HCT116 (cell line): ENCODE data around the gene ATP6V1G1.

Experiments used
- CTCF ChIP-seq, 3 experiments: fragments of 200-600 bp in 1 of 3; sonication (generic) in 1 of 3; IDR thresholded peaks in 2 of 3; conservative IDR thresholded peaks in 1 of 3; 2 replicates each; pipeline ENCODE4 v1.5.1; 2012 to 2017; ENCODE audit warnings: low read depth in 2 of 3, low read length in 2 of 3, antibody characterized with exemption in 1 of 3, borderline replicate concordance in 1 of 3, control low read depth in 1 of 3, mild to moderate bottlenecking in 1 of 3, mixed read lengths in 1 of 3, mixed run types in 1 of 3, moderate library complexity in 1 of 3; ENCODE audit not compliant: insufficient read depth in 1 of 3
- ELF1 ChIP-seq: IDR thresholded peaks from 2 replicates; pipeline ENCODE4 v1.6.1; 2012; ENCODE audit warnings: low read depth, borderline replicate concordance
- EZH2 ChIP-seq: fragments of 200-600 bp; sonication (generic); IDR thresholded peaks from 2 replicates; pipeline ENCODE4 v1.6.1; 2017; ENCODE audit warnings: antibody characterized with exemption, mixed run types
- EZH2phosphoT487 ChIP-seq: fragments of 200-600 bp; IDR thresholded peaks from 2 replicates; pipeline ENCODE4 v1.6.1; 2018; ENCODE audit warnings: antibody characterized with exemption, borderline replicate concordance
- JUND ChIP-seq: IDR thresholded peaks from 2 replicates; pipeline ENCODE4 v1.6.1; 2012
- POLR2A ChIP-seq: IDR thresholded peaks from 2 replicates; pipeline ENCODE4 v1.7.0; 2011; ENCODE audit warnings: borderline replicate concordance; ENCODE audit not compliant: insufficient read depth, insufficient read length; ENCODE audit errors: extremely low read depth
- POLR2AphosphoS5 ChIP-seq: IDR thresholded peaks from 2 replicates; pipeline ENCODE4 v1.6.1; 2011; ENCODE audit warnings: mild to moderate bottlenecking, low read depth, low read length, moderate library complexity
- REST ChIP-seq: IDR thresholded peaks from 2 replicates; pipeline ENCODE4 v1.6.1; 2012; ENCODE audit warnings: low read depth
- SP1 ChIP-seq: IDR thresholded peaks from 2 replicates; pipeline ENCODE4 v1.6.1; 2012; ENCODE audit warnings: low read depth
- ZFX ChIP-seq: fragments of 450-650 bp; IDR thresholded peaks from 2 replicates; pipeline ENCODE4 v1.6.1; 2017
- ZNF274 ChIP-seq: fragments of 200-500 bp; sonication (Bioruptor generic); IDR thresholded peaks from 2 replicates; pipeline ENCODE4 v1.6.1; 2014; ENCODE audit warnings: mild to moderate bottlenecking, low read depth, low read length, inconsistent platforms
- TF ChIP-seq, protein P1 (sequence below): IDR thresholded peaks from 2 replicates; pipeline ENCODE4 v1.6.1; 2012

DNA sequence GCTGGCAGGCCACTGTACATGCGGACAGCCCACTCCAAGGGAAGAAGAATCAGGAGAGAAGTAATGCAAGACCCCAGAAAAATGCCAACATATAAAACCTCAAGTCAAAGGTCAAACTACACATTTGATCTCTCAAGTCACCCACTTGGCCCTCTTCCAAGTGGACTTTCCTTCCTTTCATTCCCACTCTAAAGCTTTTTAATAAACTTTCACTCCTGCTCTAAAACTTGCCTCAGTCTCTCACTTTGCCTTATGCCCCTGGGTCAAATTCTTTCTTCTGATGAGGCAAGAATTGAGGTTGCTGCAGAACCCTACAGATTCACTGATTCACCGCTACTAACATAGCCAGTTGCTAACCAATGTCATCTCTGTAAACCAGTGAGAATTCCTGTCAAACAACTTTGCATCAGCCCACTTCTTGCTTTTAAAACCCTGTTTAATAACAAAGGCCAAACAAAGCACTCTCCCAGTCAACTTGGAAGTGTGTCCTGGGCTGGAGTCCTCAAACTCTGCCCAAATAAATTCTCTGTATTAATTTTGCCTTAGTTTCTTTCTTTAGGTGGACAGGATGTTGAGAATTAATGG, 6.9 kb upstream of the ATP6V1G1 start:
- TF ChIP-seq POLR2A (no peak), CTCF (IDR thresholded peaks at IDR 0.05 in 2 of 3, conservative IDR thresholded peaks at IDR 0.05 in 1 of 3; ENCODE audit: borderline replicate concordance in 1 of 3, insufficient read depth in 1 of 3, low read depth in 2 of 3, low read length in 2 of 3) (no peak), REST (no peak), JUND (no peak), POLR2AphosphoS5 (no peak), EZH2 (no peak), ELF1 (no peak), EZH2phosphoT487 (no peak), ZNF274 (no peak), ZFX (no peak), SP1 (no peak)
- TF ChIP-seq, protein P1, sequence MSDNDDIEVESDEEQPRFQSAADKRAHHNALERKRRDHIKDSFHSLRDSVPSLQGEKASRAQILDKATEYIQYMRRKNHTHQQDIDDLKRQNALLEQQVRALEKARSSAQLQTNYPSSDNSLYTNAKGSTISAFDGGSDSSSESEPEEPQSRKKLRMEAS, result no peak
